ENCODE data around the gene DRC3.
A peak's percentile ranks its signal among the peaks of the same experiment; 100 is the strongest.

DRC3 gene

DNA sequence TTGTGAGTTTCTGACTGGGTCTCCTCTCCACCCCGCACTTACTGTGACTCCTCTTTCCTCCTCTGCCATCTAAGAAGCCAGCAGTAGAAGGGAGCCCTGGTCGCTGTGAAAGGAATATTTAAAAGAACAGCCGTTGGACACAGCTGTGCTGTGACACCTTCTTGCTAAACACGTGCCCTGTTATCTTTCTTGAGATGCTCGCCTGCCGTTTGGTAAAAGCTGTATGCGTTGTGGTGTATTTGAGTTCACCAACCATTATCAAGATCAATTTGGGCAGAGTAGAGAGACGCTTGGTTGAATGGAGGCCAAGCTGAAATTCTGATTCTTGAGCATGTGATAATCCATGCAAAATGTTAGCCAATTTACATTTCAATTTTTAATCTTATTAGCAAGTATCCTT, 70.3 kb downstream of the DRC3 start:
- DNase-seq: no peak

DNA sequence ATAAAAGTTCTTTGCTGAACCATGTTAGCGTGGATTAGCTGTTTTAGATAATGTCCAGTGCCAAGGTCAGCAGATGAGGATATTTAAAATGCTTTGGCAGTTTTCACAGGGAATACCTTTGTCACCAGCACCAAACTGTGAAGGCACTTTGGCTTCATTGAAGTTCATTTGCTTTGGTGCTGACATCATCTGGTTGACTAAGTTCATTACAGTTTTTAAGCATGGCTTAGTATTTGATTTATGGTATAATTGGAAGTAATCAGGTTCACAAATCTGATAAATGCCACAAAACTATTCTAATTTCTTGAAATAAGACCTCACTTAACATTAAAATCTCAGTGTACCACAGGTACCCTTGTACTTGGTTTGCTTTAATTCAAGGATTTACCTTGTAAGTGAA, 70.8 kb downstream of the DRC3 start:
- DNase-seq: peak in 1 of 58 donors; percentile 17

DNA sequence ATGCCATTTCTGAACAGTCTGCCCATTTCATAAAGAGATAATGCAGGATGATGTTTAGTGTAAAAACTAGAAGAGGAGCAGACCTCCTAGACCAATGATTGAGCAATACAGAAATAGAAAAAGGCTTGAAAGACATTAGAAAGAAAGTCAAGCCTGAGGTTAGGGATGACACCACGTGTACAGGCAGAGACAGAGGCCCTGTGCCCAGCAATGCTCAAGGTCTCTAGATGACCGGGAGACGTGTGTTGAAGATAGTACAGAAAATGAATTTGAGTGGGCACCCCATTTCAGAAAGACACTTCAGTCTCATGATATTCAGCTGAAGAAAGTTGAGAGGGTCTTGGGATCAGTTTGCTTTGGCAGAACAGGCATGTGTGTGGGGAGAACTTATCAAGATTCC, 71.9 kb downstream of the DRC3 start:
- DNase-seq: no peak

DNA sequence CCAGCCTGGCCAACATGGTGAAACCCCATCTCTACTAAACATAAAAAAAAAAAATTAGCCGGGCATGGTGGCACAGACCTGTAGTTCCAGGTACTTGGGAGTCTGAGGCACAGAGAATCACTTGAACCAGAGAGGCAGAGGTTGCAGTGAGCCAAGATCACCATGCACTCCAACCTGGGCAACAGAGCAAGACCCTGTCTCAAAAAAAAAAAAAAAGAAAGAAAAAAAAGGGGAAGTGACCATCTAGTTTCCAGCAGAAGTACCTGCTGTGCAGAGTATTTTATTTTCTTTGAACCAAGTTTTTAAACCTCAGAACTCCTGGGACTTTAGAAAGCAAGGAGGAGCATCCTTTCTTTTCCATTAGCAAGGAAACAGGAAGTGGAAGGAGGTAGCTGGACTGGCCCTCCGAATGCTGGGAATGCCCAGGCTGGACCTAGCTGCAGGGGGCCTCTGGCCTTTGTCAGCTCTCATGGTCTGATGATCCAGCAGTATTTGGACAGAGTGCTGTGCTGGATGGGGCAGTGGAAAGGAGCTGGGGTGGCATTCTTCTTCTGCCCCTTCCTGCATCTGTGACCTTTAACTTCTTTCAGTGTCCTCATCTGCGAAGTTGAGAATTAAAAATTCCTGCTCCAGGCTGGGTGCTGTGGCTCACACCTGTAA, 73.2 kb downstream of the DRC3 start:
- no peak for DNase-seq

DNA sequence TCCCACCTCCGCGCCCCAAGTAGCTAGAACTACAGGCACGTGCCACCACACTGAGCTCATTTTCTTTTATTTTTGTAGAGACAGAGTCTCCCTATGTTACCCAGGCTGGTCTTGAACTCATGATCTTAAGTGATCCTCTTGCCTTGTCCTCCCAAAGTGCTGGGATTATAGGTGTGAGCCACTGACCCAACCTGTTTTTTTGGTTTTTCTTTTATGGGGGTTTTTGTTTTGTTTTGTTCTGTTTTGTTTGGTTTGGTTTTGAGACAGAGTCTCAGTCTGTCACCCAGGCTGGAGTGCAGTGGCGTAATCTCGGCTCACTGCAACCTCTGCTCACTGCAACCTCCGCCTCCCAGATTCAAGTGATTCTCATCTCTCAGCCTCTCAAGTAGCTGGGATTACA, 82.9 kb downstream of the DRC3 start:
- no peak for DNase-seq

DNA sequence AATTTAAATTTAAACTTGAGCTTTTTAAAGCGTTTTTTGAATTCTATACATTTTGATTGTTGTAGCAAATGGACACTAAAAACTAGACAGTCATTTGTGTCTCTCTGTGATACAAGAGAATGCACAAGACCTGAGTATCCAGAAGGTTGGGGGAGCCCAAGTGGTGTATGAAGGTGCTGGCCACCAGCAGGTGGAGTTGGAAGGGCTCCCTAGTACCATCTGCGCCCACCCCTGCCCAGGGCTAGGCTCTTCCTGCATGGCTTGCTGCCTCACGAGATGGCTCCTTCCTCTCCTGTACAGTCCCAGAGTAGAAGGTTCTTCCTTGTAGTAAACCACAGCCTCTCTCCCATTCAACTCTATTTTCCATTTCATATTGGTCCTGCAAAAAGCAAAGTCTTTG, 83.6 kb downstream of the DRC3 start:
- DNase-seq: no peak

DNA sequence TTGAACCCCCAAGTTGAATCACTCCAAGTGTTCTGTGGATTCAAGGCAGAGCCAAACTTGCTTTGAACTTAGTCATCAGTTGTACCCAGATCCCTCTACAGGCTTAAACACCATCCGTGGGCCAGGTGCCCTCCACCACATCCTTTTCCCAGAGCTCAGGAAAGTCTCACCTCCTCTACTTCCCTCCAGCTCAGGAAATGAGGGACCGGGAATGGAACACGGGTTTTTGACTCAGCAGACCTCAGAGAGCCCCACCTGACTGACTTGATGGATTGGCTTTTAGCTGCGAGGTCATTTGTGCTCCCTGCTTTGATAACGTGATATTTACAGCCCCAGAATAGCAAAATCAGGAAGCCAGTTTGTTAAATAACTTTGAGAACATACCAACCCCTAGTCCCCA, 86.6 kb downstream of the DRC3 start:
- DNase-seq: no peak

DNA sequence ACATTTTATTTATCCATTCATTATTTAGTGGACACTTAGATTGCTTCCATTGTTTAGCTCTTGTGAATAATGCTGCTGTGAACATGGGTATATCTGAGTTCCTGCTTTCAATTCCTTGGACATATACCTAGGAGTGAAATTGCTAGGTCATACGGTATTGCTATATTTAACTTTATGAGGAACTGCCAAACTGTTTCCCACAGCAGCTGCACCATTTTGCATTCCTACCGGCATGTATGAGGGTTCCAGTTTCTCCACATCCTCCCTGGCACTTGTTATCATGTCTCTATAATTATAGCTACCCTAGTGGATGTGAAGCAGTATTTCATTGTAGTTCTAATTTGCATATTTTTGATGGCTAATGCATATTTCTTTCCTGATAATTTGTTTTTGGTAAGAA, 91.4 kb downstream of the DRC3 start:
- no peak for DNase-seq

DNA sequence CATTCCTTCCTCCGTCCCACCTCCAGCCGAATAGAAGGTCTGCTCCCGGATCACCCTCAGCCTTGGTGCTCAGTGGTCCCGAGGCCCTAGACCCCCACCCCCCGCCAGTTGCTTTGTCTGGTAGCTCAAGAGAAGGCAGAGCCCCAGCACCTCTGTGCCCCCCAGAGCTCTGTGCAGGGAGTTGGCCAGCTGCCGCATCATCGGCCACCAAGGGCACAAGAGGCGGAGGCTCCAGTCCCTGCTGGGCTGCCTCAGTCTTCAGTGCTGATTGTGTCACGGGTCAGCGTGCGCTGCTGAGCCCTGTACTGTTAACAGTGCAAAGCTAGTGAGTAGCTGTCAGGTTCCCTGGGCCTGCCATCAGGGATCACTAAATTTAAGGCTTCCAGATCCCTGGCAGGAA, 92.9 kb downstream of the DRC3 start:
- DNase-seq: no peak
